SK-N-SH treated with all-trans-retinoic acid at 6 μM for 48 hours (cell line): Measurements from ENCODE around the gene GUK1.

Source experiments
- CSDC2 ChIP-seq: fragments of 250-450 bp; sonication (Bioruptor Pico); IDR thresholded peaks from 2 replicates; pipeline ENCODE4 v1.5.0; 2020; ENCODE audit warnings: mild to moderate bottlenecking, moderate library complexity
- GLIS3 ChIP-seq: fragments of 250-450 bp; sonication (Bioruptor Pico); IDR thresholded peaks from 2 replicates; pipeline ENCODE4 v1.5.0; 2020; ENCODE audit warnings: mild to moderate bottlenecking, moderate library complexity
- PPARA ChIP-seq: fragments of 250-450 bp; sonication (Bioruptor Pico); IDR thresholded peaks from 2 replicates; pipeline ENCODE4 v1.5.0; 2020; ENCODE audit warnings: mild to moderate bottlenecking, borderline replicate concordance
- RARB ChIP-seq: fragments of 250-450 bp; sonication (Bioruptor Pico); IDR thresholded peaks from 2 replicates; pipeline ENCODE4 v1.8.0; 2021; ENCODE audit warnings: mild to moderate bottlenecking, moderate library complexity
- TCF4 ChIP-seq: fragments of 250-450 bp; sonication (Bioruptor Pico); IDR thresholded peaks from 2 replicates; pipeline ENCODE4 v1.8.0; 2021; ENCODE audit warnings: mild to moderate bottlenecking, moderate library complexity, borderline replicate concordance
- TOX ChIP-seq: fragments of 250-450 bp; sonication (Bioruptor Pico); IDR thresholded peaks from 2 replicates; pipeline ENCODE4 v1.8.0; 2021; ENCODE audit warnings: mild to moderate bottlenecking, moderate library complexity, borderline replicate concordance
- ZC3H10 ChIP-seq: fragments of 250-450 bp; sonication (Bioruptor Pico); IDR thresholded peaks from 2 replicates; pipeline ENCODE4 v1.5.1; 2021; ENCODE audit warnings: mild to moderate bottlenecking, moderate library complexity
- ZFP3 ChIP-seq: fragments of 250-450 bp; sonication (Bioruptor Pico); IDR thresholded peaks from 2 replicates; pipeline ENCODE4 v1.5.0; 2020; ENCODE audit warnings: mild to moderate bottlenecking, moderate library complexity
- ZFP30 ChIP-seq: fragments of 450-650 bp; formaldehyde crosslinking; IDR thresholded peaks from 2 replicates; pipeline ENCODE4 v1.5.0; 2022; ENCODE audit warnings: mild to moderate bottlenecking, moderate library complexity
- TF ChIP-seq, protein P1 (sequence below): fragments of 250-450 bp; sonication (Bioruptor Pico); IDR thresholded peaks from 2 replicates; pipeline ENCODE4 v1.5.0; 2020; ENCODE audit warnings: mild to moderate bottlenecking, moderate library complexity
- TF ChIP-seq, protein P2 (sequence below): fragments of 250-450 bp; sonication (Bioruptor Pico); IDR thresholded peaks from 2 replicates; pipeline ENCODE4 v1.8.0; 2021; ENCODE audit warnings: low read depth, mild to moderate bottlenecking, moderate library complexity, borderline replicate concordance
- TF ChIP-seq, protein P3 (sequence below): fragments of 250-450 bp; sonication (Bioruptor Pico); IDR thresholded peaks from 2 replicates; pipeline ENCODE4 v1.8.0; 2020; ENCODE audit warnings: mild to moderate bottlenecking, moderate library complexity, borderline replicate concordance

DNA sequence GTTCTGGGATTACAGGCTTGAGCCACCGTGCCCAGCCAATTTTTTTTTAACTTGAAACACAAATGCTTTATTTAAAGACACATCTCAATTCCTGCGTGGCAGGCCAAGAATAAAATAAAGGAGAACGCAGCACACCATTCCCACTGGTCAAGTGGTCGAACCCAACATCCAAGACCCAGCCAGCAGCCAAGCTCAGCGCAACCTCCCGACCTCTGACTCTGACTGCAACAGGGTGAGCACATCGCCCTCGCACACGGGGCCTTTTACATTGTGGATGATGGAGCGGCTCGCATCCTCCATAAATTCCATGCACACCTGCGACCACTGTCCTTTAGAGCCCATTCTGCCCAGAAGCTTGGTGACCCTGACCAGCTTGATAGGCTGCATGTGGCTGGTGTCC lies 5.5 kb upstream of the GUK1 start:
- TF ChIP-seq ZC3H10 (no peak), ZFP3 (CRISPR knock-in tag) (no peak), PPARA (no peak), CSDC2 (CRISPR knock-in tag) (no peak), GLIS3 (CRISPR knock-in tag) (no peak), ZFP30 (no peak), TCF4 (no peak), TOX (no peak), RARB (CRISPR knock-in tag) (no peak)
- TF ChIP-seq, protein P1, sequence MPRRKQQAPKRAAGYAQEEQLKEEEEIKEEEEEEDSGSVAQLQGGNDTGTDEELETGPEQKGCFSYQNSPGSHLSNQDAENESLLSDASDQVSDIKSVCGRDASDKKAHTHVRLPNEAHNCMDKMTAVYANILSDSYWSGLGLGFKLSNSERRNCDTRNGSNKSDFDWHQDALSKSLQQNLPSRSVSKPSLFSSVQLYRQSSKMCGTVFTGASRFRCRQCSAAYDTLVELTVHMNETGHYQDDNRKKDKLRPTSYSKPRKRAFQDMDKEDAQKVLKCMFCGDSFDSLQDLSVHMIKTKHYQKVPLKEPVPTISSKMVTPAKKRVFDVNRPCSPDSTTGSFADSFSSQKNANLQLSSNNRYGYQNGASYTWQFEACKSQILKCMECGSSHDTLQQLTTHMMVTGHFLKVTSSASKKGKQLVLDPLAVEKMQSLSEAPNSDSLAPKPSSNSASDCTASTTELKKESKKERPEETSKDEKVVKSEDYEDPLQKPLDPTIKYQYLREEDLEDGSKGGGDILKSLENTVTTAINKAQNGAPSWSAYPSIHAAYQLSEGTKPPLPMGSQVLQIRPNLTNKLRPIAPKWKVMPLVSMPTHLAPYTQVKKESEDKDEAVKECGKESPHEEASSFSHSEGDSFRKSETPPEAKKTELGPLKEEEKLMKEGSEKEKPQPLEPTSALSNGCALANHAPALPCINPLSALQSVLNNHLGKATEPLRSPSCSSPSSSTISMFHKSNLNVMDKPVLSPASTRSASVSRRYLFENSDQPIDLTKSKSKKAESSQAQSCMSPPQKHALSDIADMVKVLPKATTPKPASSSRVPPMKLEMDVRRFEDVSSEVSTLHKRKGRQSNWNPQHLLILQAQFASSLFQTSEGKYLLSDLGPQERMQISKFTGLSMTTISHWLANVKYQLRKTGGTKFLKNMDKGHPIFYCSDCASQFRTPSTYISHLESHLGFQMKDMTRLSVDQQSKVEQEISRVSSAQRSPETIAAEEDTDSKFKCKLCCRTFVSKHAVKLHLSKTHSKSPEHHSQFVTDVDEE (CRISPR knock-in tag): no peak
- TF ChIP-seq, protein P2, sequence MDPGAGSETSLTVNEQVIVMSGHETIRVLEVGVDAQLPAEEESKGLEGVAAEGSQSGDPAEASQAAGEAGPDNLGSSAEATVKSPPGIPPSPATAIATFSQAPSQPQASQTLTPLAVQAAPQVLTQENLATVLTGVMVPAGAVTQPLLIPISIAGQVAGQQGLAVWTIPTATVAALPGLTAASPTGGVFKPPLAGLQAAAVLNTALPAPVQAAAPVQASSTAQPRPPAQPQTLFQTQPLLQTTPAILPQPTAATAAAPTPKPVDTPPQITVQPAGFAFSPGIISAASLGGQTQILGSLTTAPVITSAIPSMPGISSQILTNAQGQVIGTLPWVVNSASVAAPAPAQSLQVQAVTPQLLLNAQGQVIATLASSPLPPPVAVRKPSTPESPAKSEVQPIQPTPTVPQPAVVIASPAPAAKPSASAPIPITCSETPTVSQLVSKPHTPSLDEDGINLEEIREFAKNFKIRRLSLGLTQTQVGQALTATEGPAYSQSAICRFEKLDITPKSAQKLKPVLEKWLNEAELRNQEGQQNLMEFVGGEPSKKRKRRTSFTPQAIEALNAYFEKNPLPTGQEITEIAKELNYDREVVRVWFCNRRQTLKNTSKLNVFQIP (CRISPR knock-in tag): no peak
- TF ChIP-seq, protein P3, sequence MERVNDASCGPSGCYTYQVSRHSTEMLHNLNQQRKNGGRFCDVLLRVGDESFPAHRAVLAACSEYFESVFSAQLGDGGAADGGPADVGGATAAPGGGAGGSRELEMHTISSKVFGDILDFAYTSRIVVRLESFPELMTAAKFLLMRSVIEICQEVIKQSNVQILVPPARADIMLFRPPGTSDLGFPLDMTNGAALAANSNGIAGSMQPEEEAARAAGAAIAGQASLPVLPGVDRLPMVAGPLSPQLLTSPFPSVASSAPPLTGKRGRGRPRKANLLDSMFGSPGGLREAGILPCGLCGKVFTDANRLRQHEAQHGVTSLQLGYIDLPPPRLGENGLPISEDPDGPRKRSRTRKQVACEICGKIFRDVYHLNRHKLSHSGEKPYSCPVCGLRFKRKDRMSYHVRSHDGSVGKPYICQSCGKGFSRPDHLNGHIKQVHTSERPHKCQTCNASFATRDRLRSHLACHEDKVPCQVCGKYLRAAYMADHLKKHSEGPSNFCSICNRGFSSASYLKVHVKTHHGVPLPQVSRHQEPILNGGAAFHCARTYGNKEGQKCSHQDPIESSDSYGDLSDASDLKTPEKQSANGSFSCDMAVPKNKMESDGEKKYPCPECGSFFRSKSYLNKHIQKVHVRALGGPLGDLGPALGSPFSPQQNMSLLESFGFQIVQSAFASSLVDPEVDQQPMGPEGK: no peak
